NCI-H2196 treated with DMSO at 0.1 percent for 48 hours (cell line): ENCODE measurements around the gene SEC14L2.
"Not testable (repeated sequence)": the region's sequence is repeated elsewhere in the genome, so short reads cannot be mapped to it uniquely, and the experiment has no call there.

Experiments used
- DNase-seq: peaks from one replicate; lab custom pipeline; 2025; ENCODE audit not compliant: unreplicated experiment; lab: John Stamatoyannopoulos, UW

Gene SEC14L2

GRCh38 chr22:30455075-30455840 lies 58.4 kb downstream of the SEC14L2 start:
- no peak for DNase-seq

GRCh38 chr22:30457981-30458380 lies 61.2 kb downstream of the SEC14L2 start:
- DNase-seq = no peak

- DNase-seq = no peak
These were observed 62.6 kb downstream of the SEC14L2 start for GRCh38 chr22:30459181-30460052.

- peak; percentile 47 for DNase-seq
These were observed 63.3 kb downstream of the SEC14L2 start for GRCh38 chr22:30460147-30460546.

GRCh38 chr22:30460555-30460954 lies 63.7 kb downstream of the SEC14L2 start:
- DNase-seq = not testable (repeated sequence)

- no peak for DNase-seq
These were observed 72.3 kb downstream of the SEC14L2 start for GRCh38 chr22:30469165-30469564.

- DNase-seq = no peak
These were observed 73.8 kb downstream of the SEC14L2 start for GRCh38 chr22:30470655-30471054.

GRCh38 chr22:30471616-30472318 lies 74.9 kb downstream of the SEC14L2 start, which contains the start of gene SEC14L3:
SEC14L3 (minus strand) TSS chr22:30472017; CDS start chr22:30471958, 59 bp downstream.
- no peak for DNase-seq

- no peak for DNase-seq
These were observed 76.3 kb downstream of the SEC14L2 start for GRCh38 chr22:30472994-30473720.

GRCh38 chr22:30474121-30474520 lies 77.3 kb downstream of the SEC14L2 start:
- DNase-seq = no peak
